Neutrophil (primary cell): Measurements from ENCODE around the gene EHMT1.

Source experiments
- H3K27ac ChIP-seq: fragments of 200-600 bp; sonication (generic); 2 replicates; pipeline ENCODE4 v1.5.1; 2016; ENCODE audit warnings: mild to moderate bottlenecking, moderate library complexity
- H3K27me3 ChIP-seq: fragments of 200-600 bp; sonication (generic); 2 replicates; pipeline ENCODE4 v1.6.0; 2016; ENCODE audit warnings: mild to moderate bottlenecking
- H3K36me3 ChIP-seq: fragments of 200-600 bp; sonication (generic); 2 replicates; pipeline ENCODE4 v1.5.1; 2017
- H3K4me1 ChIP-seq, 2 experiments: fragments of 200-600 bp in 1 of 2; sonication (generic) in 1 of 2; 1 replicate in 1 of 2; 2 replicates in 1 of 2; pipeline versions ENCODE4 v1.5.1 to v1.6.1; 2013 to 2016; ENCODE audit warnings: low read depth in 1 of 2, low read length in 1 of 2, mild to moderate bottlenecking in 1 of 2, moderate library complexity in 1 of 2; ENCODE audit not compliant: control insufficient read depth in 1 of 2, insufficient read depth in 1 of 2
- H3K4me3 ChIP-seq, 2 experiments: fragments of 200-600 bp in 1 of 2; sonication (generic) in 1 of 2; 1 replicate in 1 of 2; 2 replicates in 1 of 2; pipeline ENCODE4 v1.5.1; 2013 to 2016; ENCODE audit warnings: low read depth in 1 of 2, low read length in 1 of 2, mild to moderate bottlenecking in 1 of 2, moderate library complexity in 1 of 2
- H3K9me3 ChIP-seq: fragments of 200-600 bp; sonication (generic); 2 replicates; pipeline ENCODE4 v1.5.1; 2016
- TF ChIP-seq, protein P1 (sequence below): fragments of 200-600 bp; sonication (generic); IDR thresholded peaks from 2 replicates; pipeline ENCODE4 v1.5.1; 2016; ENCODE audit warnings: antibody characterized with exemption

EHMT1 gene

DNA sequence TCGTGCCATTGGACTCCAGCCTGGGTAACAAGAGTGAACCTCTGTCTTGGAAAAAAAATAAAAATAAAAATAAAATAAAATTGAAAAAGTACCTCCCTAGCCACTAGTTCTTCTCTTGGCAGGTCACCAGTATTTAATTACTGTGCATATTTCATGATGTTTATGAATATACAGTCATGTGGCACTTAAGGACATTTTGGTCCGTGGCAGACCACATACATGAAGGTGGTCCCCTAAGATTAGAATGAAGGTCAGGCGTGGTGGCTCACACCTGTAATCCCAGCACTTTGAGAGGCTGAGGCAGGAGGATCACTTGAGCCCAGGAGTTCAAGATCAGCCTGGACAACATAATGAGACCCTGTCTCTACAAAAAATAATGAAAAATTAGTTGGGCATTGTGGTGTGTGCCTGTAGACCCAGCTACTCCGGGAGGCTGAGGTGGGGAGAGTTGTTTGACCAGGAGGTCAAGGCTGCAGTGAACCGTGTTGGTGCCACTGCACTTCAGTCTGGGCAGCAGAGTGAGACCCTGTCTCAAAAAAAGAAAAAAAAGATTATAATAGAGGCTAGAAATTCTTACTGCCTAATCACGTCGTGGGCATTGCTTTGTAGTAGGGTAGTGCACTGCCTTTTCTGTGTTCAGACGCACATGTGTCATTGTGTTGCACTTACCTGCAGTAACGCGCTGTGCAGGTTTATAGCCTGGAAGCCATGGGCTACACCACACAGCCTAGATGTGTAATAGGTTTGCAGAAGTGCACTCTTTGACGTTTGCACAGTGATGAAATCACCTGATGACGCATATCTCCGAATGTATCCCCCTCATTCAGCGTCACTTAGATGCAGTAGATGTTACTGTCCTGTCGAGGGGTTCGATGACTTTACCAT, 12.8 kb downstream of the EHMT1 start:
- TF ChIP-seq, protein P1, sequence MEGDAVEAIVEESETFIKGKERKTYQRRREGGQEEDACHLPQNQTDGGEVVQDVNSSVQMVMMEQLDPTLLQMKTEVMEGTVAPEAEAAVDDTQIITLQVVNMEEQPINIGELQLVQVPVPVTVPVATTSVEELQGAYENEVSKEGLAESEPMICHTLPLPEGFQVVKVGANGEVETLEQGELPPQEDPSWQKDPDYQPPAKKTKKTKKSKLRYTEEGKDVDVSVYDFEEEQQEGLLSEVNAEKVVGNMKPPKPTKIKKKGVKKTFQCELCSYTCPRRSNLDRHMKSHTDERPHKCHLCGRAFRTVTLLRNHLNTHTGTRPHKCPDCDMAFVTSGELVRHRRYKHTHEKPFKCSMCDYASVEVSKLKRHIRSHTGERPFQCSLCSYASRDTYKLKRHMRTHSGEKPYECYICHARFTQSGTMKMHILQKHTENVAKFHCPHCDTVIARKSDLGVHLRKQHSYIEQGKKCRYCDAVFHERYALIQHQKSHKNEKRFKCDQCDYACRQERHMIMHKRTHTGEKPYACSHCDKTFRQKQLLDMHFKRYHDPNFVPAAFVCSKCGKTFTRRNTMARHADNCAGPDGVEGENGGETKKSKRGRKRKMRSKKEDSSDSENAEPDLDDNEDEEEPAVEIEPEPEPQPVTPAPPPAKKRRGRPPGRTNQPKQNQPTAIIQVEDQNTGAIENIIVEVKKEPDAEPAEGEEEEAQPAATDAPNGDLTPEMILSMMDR = no peak
- H3K27ac ChIP-seq = peak overlapping the region; percentile 53
- no peaks in the 10 kb centered on the region for H3K27me3 ChIP-seq
- peaks cover 28 to 44% of the 10 kb centered on the region in 2 experiments for H3K4me1 ChIP-seq
- H3K9me3 ChIP-seq = no peaks in the 10 kb centered on the region
- no peaks in the 10 kb centered on the region for H3K36me3 ChIP-seq
- no peak overlapping the region for H3K4me3 ChIP-seq

DNA sequence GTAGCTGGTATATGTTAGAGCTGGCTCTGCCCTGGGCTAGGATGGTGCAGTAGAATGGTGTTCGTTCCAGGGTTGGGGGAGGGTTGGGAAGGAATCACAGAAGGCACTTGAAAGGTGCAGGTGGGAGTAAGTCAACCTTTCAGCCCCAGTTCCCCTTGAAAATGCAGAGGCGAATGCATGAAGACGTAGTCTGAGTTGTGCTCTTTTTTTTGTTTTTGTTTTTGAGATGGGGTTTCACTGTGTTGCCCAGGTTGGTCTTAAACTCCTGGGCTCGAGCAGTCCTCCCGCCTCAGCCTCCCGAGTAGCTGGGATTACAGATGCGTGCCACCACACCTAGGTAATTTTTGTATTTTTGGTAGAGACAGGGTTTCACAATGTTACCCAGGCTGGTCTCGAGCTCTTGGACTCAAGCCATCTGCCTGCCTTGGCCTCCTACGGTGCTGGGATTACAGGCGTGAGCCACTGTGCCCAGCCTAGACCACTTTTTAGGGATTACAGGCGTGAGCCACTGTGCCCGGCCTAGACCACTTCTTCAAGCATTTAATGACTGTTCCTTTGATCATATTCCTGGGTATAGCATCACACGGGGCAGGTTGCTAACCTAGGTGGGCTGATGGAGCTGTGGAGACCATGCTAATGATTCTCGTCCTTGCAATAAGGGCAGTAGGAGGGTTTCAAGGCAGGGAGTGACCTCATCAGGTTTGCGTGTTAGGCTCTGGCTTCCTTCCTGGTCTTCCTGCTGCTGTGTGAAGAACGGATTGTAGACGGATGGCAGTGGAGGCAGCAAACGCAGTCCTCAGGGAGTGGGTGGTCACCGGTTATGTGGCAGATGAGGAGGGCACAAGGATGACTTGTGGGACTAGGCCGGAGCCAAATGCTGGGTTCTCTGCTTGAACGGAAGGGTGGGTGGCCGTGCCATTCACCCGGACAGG, 13.7 kb downstream of the EHMT1 start:
- Histone ChIP-seq H3K4me1 (peaks cover 28 to 41% of the 10 kb centered on the region in 2 experiments), H3K27ac (peak overlapping the region; percentile 53), H3K9me3 (no peaks in the 10 kb centered on the region), H3K27me3 (no peaks in the 10 kb centered on the region), H3K4me3 (no peak overlapping the region), H3K36me3 (no peaks in the 10 kb centered on the region)
- TF ChIP-seq, protein P1 = no peak

DNA sequence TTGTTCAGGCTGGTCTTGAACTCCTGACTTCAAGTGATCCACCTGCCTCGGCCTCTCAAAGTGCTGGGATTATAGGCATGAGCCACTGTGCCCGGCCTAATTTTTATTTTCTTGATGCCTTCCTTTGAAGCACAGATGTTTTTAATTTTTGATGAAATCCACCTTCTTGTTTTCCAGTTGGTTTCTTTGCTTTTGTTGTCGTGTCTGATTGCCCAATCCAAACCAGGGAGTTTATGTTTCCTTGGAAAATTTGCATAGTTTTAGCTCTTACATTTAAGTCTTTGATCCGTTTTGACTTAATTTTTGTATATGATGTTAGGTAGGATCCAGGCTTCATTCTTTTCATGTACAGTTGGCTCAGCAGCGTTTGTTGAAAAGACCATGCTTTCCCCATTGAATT, 15.2 kb downstream of the EHMT1 start:
- Histone ChIP-seq H3K4me3 (no peak overlapping the region), H3K27ac (no peak overlapping the region), H3K4me1 (peaks cover 15 to 32% of the 10 kb centered on the region in 2 experiments), H3K36me3 (no peaks in the 10 kb centered on the region), H3K27me3 (no peaks in the 10 kb centered on the region), H3K9me3 (no peaks in the 10 kb centered on the region)
- TF ChIP-seq, protein P1 = no peak

DNA sequence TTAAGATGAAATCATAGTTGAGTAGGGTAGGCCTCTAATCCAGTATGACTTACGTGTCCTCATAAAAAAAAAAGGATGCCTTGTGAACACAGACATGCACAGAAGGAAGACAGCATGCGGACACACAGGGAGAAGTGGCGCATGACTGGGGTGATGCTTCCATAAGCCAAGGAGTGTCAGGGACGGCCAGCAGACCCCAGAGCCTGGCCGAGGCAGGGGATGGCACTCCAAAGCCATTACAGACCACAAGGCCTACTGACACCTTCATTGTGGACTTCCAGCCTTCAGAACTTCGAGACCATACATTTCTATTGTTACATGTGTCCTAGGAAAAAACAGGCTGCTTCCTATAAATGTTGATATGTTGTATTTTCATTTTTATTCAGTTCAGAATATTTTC, 19.9 kb downstream of the EHMT1 start:
- H3K4me1 ChIP-seq = peaks cover 0 to 6% of the 10 kb centered on the region in 2 experiments
- peak overlapping the region; percentile 59 for H3K27ac ChIP-seq
- TF ChIP-seq, protein P1 = no peak
- H3K27me3 ChIP-seq = no peaks in the 10 kb centered on the region
- no peaks in the 10 kb centered on the region for H3K9me3 ChIP-seq
- no peaks in the 10 kb centered on the region for H3K36me3 ChIP-seq
- no peak overlapping the region for H3K4me3 ChIP-seq

DNA sequence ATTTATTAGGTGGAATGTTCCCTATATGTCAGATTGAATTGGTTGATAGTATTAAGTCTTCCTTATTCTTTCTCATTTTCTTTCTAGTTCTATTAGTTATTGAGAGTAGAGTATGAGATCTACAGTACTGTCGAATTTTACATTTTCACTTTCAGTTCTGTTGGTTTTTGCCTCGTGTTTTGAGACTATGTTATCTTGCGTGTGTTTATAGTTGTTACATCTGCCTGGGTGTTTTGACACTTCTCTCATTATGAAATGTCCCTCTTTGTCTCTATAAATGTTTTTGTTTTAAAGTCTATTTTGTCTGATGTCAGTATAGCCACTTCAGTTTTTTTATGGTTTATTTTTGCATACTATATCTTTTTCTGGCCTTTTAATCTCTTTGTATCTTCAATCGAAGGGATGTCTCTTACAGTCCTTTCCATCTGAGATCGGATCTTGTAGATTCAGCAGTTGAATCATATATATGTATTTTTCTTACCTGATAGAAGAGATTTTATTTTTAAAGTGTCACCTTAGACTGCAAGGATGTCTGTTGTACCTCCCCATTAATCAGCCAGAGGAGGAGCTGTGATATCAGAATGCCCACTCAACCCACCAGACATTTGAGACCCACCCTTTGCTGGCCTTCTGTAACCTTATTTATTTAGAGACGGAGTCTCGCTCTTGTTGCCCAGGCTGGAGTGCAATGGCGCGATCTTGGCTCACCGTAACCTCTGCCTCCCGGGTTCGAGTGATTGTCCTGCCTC, 20.7 kb downstream of the EHMT1 start:
- Histone ChIP-seq H3K27me3 (no peaks in the 10 kb centered on the region), H3K27ac (peak overlapping the region; percentile 59), H3K36me3 (peaks cover 4% of the 10 kb centered on the region), H3K9me3 (no peaks in the 10 kb centered on the region), H3K4me3 (no peak overlapping the region), H3K4me1 (peaks cover 0 to 6% of the 10 kb centered on the region in 2 experiments)
- TF ChIP-seq, protein P1 = no peak
